ENCODE measurements around the gene SEC61G.

DNA sequence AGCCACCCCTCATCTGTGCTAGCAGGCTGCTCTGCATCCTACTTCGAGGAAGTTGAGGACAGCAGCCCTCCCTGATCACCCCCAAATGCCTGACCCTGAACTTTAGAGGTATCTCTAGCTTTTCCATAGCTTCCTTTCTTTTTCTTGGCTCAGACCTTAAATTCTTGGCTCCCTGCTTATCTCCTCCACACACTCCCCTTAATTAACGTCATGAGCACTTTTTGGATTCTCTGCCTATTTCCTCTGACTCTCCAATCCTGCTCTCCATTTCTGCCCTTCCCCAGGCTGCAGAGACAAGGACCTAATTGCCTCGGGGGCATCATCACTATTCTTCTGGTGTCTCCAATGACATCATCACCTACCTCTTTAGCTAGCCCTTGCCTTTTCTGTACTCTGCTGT is 40.8 kb upstream of the SEC61G start:
- TF ChIP-seq, protein P1, sequence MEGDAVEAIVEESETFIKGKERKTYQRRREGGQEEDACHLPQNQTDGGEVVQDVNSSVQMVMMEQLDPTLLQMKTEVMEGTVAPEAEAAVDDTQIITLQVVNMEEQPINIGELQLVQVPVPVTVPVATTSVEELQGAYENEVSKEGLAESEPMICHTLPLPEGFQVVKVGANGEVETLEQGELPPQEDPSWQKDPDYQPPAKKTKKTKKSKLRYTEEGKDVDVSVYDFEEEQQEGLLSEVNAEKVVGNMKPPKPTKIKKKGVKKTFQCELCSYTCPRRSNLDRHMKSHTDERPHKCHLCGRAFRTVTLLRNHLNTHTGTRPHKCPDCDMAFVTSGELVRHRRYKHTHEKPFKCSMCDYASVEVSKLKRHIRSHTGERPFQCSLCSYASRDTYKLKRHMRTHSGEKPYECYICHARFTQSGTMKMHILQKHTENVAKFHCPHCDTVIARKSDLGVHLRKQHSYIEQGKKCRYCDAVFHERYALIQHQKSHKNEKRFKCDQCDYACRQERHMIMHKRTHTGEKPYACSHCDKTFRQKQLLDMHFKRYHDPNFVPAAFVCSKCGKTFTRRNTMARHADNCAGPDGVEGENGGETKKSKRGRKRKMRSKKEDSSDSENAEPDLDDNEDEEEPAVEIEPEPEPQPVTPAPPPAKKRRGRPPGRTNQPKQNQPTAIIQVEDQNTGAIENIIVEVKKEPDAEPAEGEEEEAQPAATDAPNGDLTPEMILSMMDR (IDR thresholded peaks at IDR 0.05; ENCODE audit: low read depth, low read length, poor library complexity, severe bottlenecking) = no peak
- no peak for TF ChIP-seq EZH2phosphoT487 (IDR thresholded peaks at IDR 0.05; ENCODE audit: borderline replicate concordance, low read length)

All from DOHH2 (cell line).